Effector memory CD4-positive, alpha-beta T cell (primary cell): ENCODE data around the gene R3HDM2.
"Not testable (repeated sequence)": the region's sequence is repeated elsewhere in the genome, so short reads cannot be mapped to it uniquely, and the experiment has no call there.

ENCODE experiments used
- DNase-seq, 3 donors: peaks; one replicate each; pipeline ENCODE4 v3.0.0-alpha.2; 2020
- H3K27ac ChIP-seq: 2 replicates; pipeline ENCODE4 v1.7.0; 2013; ENCODE audit warnings: mild to moderate bottlenecking, low read length, moderate library complexity; ENCODE audit not compliant: insufficient read depth, poor library complexity, severe bottlenecking
- H3K27me3 ChIP-seq: replicated peaks from 2 replicates; pipeline ENCODE4 v1.7.0; 2013; ENCODE audit warnings: mild to moderate bottlenecking, low read length; ENCODE audit not compliant: insufficient read depth, control insufficient read depth, poor library complexity, severe bottlenecking
- H3K36me3 ChIP-seq: 2 replicates; pipeline ENCODE4 v1.7.0; 2013; ENCODE audit warnings: mild to moderate bottlenecking, low read length, moderate library complexity; ENCODE audit not compliant: control insufficient read depth, insufficient read depth
- H3K4me1 ChIP-seq: 2 replicates; pipeline ENCODE4 v1.7.0; 2013; ENCODE audit warnings: low read length, mild to moderate bottlenecking; ENCODE audit not compliant: control insufficient read depth, insufficient read depth, poor library complexity, severe bottlenecking
- H3K4me3 ChIP-seq: 2 replicates; pipeline ENCODE4 v1.7.0; 2013; ENCODE audit warnings: low read length, low read depth, mild to moderate bottlenecking; ENCODE audit not compliant: insufficient read depth, poor library complexity, severe bottlenecking
- H3K9me3 ChIP-seq: 2 replicates; pipeline ENCODE4 v1.7.0; 2013; ENCODE audit warnings: mild to moderate bottlenecking, low read length, moderate library complexity; ENCODE audit not compliant: control insufficient read depth

R3HDM2 gene

DNA sequence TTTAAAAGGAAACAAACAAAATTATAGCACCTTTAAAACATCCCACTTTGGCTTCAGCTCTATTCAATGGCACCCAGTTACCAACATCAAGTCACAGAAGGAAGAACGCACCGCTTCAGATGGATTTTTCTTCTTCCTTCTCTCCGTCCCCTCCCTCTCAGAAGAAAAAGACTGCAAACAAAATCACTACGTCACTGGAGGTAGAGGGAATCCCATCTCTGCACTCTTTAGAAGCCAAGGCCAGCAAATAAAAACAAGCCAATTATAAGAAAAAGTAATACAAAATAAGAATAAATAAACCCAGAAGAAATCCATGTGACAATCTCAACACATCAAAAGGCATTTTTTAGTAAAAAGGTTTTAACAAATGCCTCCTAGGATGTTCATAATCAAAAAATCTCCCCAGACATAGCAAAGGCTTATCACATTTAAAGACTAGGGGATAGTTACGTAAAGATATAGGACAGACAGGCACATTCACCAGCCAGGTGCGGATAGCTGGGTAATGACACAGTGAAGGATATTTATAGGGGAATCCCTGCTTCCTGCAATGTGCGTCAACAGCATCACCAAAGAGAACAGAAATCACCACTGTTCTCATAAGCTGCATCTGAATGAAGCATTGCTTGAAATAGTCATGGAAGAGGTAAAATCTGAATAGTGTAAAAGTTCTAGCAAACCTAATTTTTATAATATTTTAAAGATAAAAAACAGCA is 89.4 kb downstream of the R3HDM2 start:
- no peak overlapping the region for H3K4me3 ChIP-seq
- H3K9me3 ChIP-seq: no peaks in the 10 kb centered on the region
- no peaks in the 10 kb centered on the region for H3K36me3 ChIP-seq
- no peaks in the 10 kb centered on the region for H3K4me1 ChIP-seq
- H3K27ac ChIP-seq: no peak overlapping the region
- no peak for DNase-seq
- no peaks in the 10 kb centered on the region for H3K27me3 ChIP-seq

DNA sequence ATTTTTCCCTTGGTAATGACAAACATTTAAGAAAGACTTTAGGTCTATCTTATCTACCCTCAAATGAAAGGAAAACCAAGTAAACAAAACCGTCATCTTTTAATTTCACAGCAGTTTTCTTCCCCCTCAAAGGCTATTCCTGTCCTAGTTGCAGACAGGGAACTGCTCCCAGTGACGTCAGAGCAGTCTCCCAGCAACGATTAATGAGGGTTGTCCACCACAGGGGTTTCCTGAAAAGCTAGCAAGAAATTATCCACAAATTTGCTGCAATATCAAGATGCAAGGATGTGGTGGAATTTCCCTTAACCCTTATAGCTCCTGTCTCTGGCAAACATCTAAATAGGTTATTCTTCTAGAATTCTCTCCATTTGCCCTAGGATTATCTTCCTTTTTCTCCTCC is 90.7 kb downstream of the R3HDM2 start:
- Histone ChIP-seq H3K27me3 (no peaks in the 10 kb centered on the region), H3K27ac (no peak overlapping the region), H3K36me3 (no peaks in the 10 kb centered on the region), H3K4me3 (no peak overlapping the region), H3K9me3 (no peaks in the 10 kb centered on the region), H3K4me1 (no peaks in the 10 kb centered on the region)
- DNase-seq: no peak

DNA sequence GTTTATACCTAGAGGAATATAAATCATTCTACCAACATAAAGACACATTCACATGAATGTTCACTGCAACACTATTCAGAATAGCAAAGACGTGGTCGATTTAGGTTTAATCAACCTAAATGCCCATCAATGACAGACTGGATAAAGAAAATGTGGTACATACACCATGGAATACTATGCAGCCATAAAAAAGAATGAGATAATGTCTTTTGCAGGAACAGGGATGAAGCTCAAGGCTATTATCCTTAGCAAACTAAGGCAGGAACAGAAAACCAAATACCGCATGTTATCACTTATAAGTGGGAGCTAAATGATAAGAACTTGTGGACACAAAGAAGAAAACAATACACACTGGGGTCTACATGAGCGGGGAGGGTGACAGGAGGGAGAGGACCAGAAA is 94.5 kb downstream of the R3HDM2 start:
- H3K27me3 ChIP-seq, H3K36me3 ChIP-seq, H3K27ac ChIP-seq, H3K4me1 ChIP-seq, H3K4me3 ChIP-seq, H3K9me3 ChIP-seq, DNase-seq: not testable (repeated sequence)

GRCh38 chr12:57334219-57334618 is 96.6 kb downstream of the R3HDM2 start:
- no peaks in the 10 kb centered on the region for H3K9me3 ChIP-seq
- H3K4me3 ChIP-seq: no peak overlapping the region
- H3K27me3 ChIP-seq: no peaks in the 10 kb centered on the region
- H3K36me3 ChIP-seq: peaks cover 8% of the 10 kb centered on the region
- no peak overlapping the region for H3K27ac ChIP-seq
- DNase-seq: no peak
- H3K4me1 ChIP-seq: no peaks in the 10 kb centered on the region

GRCh38 chr12:57332646-57333312 is 98.1 kb downstream of the R3HDM2 start:
- no peak for DNase-seq
- H3K27ac ChIP-seq: no peak overlapping the region
- H3K27me3 ChIP-seq: no peaks in the 10 kb centered on the region
- H3K36me3 ChIP-seq: peaks cover 8% of the 10 kb centered on the region
- H3K4me3 ChIP-seq: no peak overlapping the region
- no peaks in the 10 kb centered on the region for H3K4me1 ChIP-seq
- H3K9me3 ChIP-seq: no peaks in the 10 kb centered on the region

- H3K27me3 ChIP-seq: no peaks in the 10 kb centered on the region
- H3K36me3 ChIP-seq: peaks cover 8% of the 10 kb centered on the region
- no peaks in the 10 kb centered on the region for H3K4me1 ChIP-seq
- no peaks in the 10 kb centered on the region for H3K9me3 ChIP-seq
- no peak overlapping the region for H3K4me3 ChIP-seq
- DNase-seq: no peak
- H3K27ac ChIP-seq: no peak overlapping the region
Observed at GRCh38 chr12:57330992-57331391, 99.9 kb downstream of the R3HDM2 start.

- Histone ChIP-seq H3K9me3 (no peaks in the 10 kb centered on the region), H3K36me3 (peaks cover 8% of the 10 kb centered on the region), H3K4me1 (no peaks in the 10 kb centered on the region), H3K4me3 (no peak overlapping the region), H3K27me3 (no peaks in the 10 kb centered on the region), H3K27ac (no peak overlapping the region)
- DNase-seq: no peak
Observed at GRCh38 chr12:57329219-57329618, 101.6 kb downstream of the R3HDM2 start.

GRCh38 chr12:57325395-57325794 is 105.4 kb downstream of the R3HDM2 start:
- H3K27ac ChIP-seq: no peak overlapping the region
- no peak for DNase-seq
- no peaks in the 10 kb centered on the region for H3K36me3 ChIP-seq
- H3K27me3 ChIP-seq: no peaks in the 10 kb centered on the region
- no peak overlapping the region for H3K4me3 ChIP-seq
- no peaks in the 10 kb centered on the region for H3K9me3 ChIP-seq
- no peaks in the 10 kb centered on the region for H3K4me1 ChIP-seq

- Histone ChIP-seq H3K4me1 (no peaks in the 10 kb centered on the region), H3K27me3 (no peaks in the 10 kb centered on the region), H3K27ac (no peak overlapping the region), H3K9me3 (no peaks in the 10 kb centered on the region), H3K36me3 (no peaks in the 10 kb centered on the region), H3K4me3 (no peak overlapping the region)
- DNase-seq: no peak
Observed at GRCh38 chr12:57323416-57323815, 107.4 kb downstream of the R3HDM2 start.

DNA sequence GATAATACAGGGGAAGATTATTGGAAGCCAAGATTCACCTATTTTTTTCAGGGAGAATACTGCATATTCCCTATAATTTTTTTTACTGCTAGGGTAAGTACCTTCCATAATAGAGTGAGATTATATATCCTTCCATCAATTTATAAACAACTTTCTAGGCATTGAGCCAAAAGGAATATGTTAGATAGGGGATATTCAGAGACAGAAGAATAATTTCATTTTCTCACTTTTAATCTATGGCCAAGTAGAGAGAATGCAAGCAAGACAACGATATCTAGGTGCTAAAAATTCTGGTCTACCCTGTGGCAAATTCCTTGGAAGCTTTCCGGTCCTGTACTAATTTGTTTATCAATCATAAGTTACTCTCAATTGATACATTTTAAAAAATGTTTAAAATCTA is 110.2 kb downstream of the R3HDM2 start:
- H3K27ac ChIP-seq: no peak overlapping the region
- H3K4me3 ChIP-seq: no peak overlapping the region
- no peaks in the 10 kb centered on the region for H3K36me3 ChIP-seq
- H3K27me3 ChIP-seq: no peaks in the 10 kb centered on the region
- no peaks in the 10 kb centered on the region for H3K4me1 ChIP-seq
- DNase-seq: no peak
- no peaks in the 10 kb centered on the region for H3K9me3 ChIP-seq
